ENCODE data around the gene FAF1.

FAF1 gene

GRCh38 chr1:50610563-50610962 is 349.5 kb downstream of the FAF1 start:
- FAIRE-seq: peak; percentile 64

GRCh38 chr1:50609508-50609907 is 350.6 kb downstream of the FAF1 start:
- FAIRE-seq (no peak), DNase-seq (ENCODE audit: extremely low spot score, insufficient read length, low read depth) (no peak)

More at GRCh38 chr1:50610563-50610962, 349.5 kb downstream of the FAF1 start:
- DNase-seq (ENCODE audit: extremely low spot score, insufficient read length, low read depth): no peak

- DNase-seq (ENCODE audit: extremely low spot score, insufficient read length, low read depth) (no peak), FAIRE-seq (peak; percentile 64)
These were observed 354.7 kb downstream of the FAF1 start for GRCh38 chr1:50605186-50605875.

- no peak for DNase-seq (ENCODE audit: extremely low spot score, insufficient read length, low read depth)
- FAIRE-seq: peak; percentile 55
These were observed 355.5 kb downstream of the FAF1 start for GRCh38 chr1:50604580-50604979.

GRCh38 chr1:50603274-50604271 is 356.5 kb downstream of the FAF1 start:
- DNase-seq (ENCODE audit: extremely low spot score, insufficient read length, low read depth) (no peak), FAIRE-seq (peak; percentile 41)

GRCh38 chr1:50599546-50599945 is 360.5 kb downstream of the FAF1 start:
- DNase-seq (ENCODE audit: extremely low spot score, insufficient read length, low read depth) (no peak), FAIRE-seq (peak; percentile 5)

- FAIRE-seq: no peak
- DNase-seq (ENCODE audit: extremely low spot score, insufficient read length, low read depth): no peak
These were observed 364.2 kb downstream of the FAF1 start for GRCh38 chr1:50595874-50596273.

- no peak for DNase-seq (ENCODE audit: extremely low spot score, insufficient read length, low read depth)
- no peak for FAIRE-seq
These were observed 366.6 kb downstream of the FAF1 start for GRCh38 chr1:50593515-50593914.

GRCh38 chr1:50591598-50591997 is 368.5 kb downstream of the FAF1 start:
- no peak for DNase-seq (ENCODE audit: extremely low spot score, insufficient read length, low read depth)
- FAIRE-seq: no peak

- DNase-seq (ENCODE audit: extremely low spot score, insufficient read length, low read depth) (no peak), FAIRE-seq (no peak)
These were observed 377.7 kb downstream of the FAF1 start for GRCh38 chr1:50582346-50582745.

GRCh38 chr1:50570066-50570468 is 390.0 kb downstream of the FAF1 start:
- DNase-seq (ENCODE audit: extremely low spot score, insufficient read length, low read depth) (no peak), FAIRE-seq (no peak)

GRCh38 chr1:50568782-50569181 is 391.3 kb downstream of the FAF1 start:
- FAIRE-seq (no peak), DNase-seq (ENCODE audit: extremely low spot score, insufficient read length, low read depth) (no peak)

- DNase-seq (ENCODE audit: extremely low spot score, insufficient read length, low read depth): no peak
- no peak for FAIRE-seq
These were observed 393.7 kb downstream of the FAF1 start for GRCh38 chr1:50566405-50566804.

- no peak for FAIRE-seq
- DNase-seq (ENCODE audit: extremely low spot score, insufficient read length, low read depth): no peak
These were observed 395.6 kb downstream of the FAF1 start for GRCh38 chr1:50564417-50564816.

- no peak for DNase-seq (ENCODE audit: extremely low spot score, insufficient read length, low read depth)
- FAIRE-seq: no peak
These were observed 398.0 kb downstream of the FAF1 start for GRCh38 chr1:50562106-50562505.

GRCh38 chr1:50559421-50559820 is 400.6 kb downstream of the FAF1 start:
- DNase-seq (ENCODE audit: extremely low spot score, insufficient read length, low read depth) (no peak), FAIRE-seq (no peak)

GRCh38 chr1:50553921-50554320 is 406.1 kb downstream of the FAF1 start:
- DNase-seq (ENCODE audit: extremely low spot score, insufficient read length, low read depth) (no peak), FAIRE-seq (no peak)

GRCh38 chr1:50548243-50548642 is 411.8 kb downstream of the FAF1 start:
- FAIRE-seq: no peak
- no peak for DNase-seq (ENCODE audit: extremely low spot score, insufficient read length, low read depth)

GRCh38 chr1:50542362-50542761 is 417.7 kb downstream of the FAF1 start:
- no peak for DNase-seq (ENCODE audit: extremely low spot score, insufficient read length, low read depth)
- FAIRE-seq: no peak

- FAIRE-seq (no peak), DNase-seq (ENCODE audit: extremely low spot score, insufficient read length, low read depth) (no peak)
These were observed 421.6 kb downstream of the FAF1 start for GRCh38 chr1:50538476-50538875.

GRCh38 chr1:50531601-50532000 is 428.5 kb downstream of the FAF1 start:
- DNase-seq (ENCODE audit: extremely low spot score, insufficient read length, low read depth) (no peak), FAIRE-seq (no peak)
